LHCN-M2 (cell line): ENCODE measurements around the gene INPP4B. TPM values are rescaled to one million over a fixed set of nuclear protein-coding genes. Genes with fewer than 3 reads are reported as not detected.
A peak's percentile ranks its signal among the peaks of the same experiment; 100 is the strongest.
"Not testable (repeated sequence)": the region's sequence is repeated elsewhere in the genome, so short reads cannot be mapped to it uniquely, and the experiment has no call there.

Source experiments
- DNase-seq: peaks from one replicate; pipeline ENCODE4 v3.0.0-alpha.2; 2012; ENCODE audit warnings: low read depth
- total RNA-seq: library from RNA; depleted of rRNA; stranded (reverse); fragments of >200 nt; gene quantifications from 2 replicates; pipeline ENCODE4 v1.2.3, GENCODE V29; 2014

INPP4B gene
- total RNA-seq, 1 experiment from 2014 or later: 23.0 TPM

DNA sequence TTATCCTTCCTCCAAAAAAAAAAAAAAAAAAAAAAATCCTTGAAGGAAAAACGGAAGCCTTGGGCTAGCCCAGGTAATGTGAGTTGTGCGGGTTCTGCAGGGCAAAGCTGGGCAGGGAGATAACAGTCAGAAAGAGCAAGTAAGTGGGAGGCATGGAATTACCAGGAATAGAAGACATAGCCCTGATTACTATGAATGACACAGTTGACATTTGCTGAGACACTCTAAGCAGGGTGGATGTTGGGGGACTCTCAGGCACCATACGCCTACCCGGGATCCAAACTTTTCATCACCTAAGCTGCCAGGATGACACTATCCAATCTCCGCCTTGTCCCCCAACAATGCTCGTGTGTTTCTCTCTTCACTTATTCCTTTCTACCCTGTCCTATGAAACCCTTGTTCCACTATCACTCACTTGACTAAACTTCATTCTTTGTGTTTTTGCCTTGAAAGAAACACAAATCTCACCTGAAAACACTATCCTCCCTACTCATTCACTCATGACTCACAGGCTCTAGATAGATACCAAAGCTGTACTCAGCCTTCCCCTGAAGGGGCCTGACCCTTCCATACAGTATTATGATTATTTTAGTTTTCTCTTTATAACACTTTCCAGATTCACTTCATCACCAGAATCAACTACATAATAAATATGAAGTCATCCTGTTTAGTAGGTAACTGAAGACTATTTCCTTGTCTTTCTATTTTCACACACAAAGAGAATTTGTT lies 158.4 kb downstream of the INPP4B start:
- DNase-seq: no peak

GRCh38 chr4:142686081-142686480 lies 160.0 kb downstream of the INPP4B start:
- peak; percentile 18 for DNase-seq

DNA sequence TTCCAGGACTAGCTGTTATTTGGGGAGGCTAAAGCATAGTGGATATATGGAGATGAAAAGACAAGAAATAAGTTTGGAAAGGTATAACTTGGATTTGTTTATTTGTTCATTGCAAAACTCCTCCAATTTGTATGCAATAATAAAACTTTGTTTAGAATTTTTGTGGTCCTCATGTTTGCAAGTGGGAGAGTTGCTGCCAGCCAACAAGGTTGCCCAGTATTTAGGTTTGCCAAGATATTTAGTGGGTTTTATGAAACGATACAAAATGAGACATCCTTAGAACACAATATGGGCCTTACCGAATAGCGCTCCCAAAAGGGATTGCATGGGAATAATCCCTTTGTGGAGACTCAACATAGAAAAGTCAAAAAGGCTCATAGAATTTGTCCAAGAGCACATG lies 162.1 kb downstream of the INPP4B start:
- peak; percentile 42 for DNase-seq

- no peak for DNase-seq
Observed at GRCh38 chr4:142683503-142683902, 162.6 kb downstream of the INPP4B start.

DNA sequence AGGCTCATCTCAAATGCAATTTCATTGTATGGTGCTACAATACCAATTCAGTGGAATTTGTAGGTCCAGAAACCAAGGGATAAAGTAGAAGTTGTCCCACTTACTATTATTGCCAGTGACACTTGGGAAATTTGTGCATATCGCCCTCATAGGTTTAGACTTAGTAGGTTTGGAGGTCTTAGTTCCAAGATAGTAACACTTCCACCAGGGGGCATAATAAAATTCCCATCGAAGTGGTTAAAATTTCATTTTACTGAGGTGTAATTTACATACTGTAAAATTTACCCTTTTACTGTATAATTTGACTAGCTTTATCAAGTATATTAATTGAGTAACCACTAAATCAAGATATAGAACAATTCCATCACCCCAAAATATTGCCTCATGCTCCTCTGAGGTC lies 174.6 kb downstream of the INPP4B start:
- no peak for DNase-seq

DNA sequence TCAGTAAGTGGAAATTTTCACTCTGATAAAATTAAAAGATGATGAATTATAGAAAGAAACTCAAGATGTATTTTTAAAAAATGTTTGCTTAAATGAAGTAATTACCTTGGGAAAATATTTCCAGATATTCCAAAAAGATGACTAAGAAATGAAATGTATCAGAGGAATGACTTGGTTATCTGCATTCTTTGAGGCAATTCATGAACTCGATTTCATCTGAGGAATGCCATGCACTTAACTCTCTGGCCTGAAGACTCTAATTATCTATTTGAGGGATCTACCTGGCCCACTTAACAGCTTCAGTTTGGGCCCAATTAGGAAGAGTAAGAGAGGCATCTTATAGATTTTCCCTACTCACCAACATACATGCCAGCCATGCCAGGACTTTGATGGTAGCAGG lies 182.3 kb downstream of the INPP4B start:
- no peak for DNase-seq

- no peak for DNase-seq
Observed at GRCh38 chr4:142660728-142661127, 185.4 kb downstream of the INPP4B start.

- peak; percentile 49 for DNase-seq
Observed at GRCh38 chr4:142656178-142656577, 189.9 kb downstream of the INPP4B start.

GRCh38 chr4:142648378-142648777 lies 197.7 kb downstream of the INPP4B start:
- DNase-seq: no peak

- peak; percentile 40 for DNase-seq
Observed at GRCh38 chr4:142645475-142646108, 200.5 kb downstream of the INPP4B start.

GRCh38 chr4:142644628-142645027 lies 201.5 kb downstream of the INPP4B start:
- not testable (repeated sequence) for DNase-seq

- no peak for DNase-seq
Observed at GRCh38 chr4:142637614-142638013, 208.5 kb downstream of the INPP4B start.

DNA sequence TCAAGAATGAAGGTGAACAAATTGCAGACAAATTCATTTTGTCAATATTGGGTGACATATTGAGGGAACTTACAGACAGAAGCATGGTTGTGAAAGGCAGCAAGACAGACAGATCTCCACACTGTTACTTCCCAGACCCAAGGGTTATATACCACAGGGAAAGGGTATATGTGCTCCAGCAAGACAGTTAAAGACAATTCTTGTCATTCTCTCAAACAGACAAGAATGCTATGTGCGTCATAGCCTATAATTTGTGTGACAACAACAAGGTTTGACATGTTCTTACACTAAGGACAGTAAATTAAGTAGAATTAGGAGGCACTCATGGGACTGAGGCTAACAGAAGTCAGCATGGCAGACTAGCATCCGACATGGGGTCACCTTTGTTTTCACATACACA lies 214.3 kb downstream of the INPP4B start:
- no peak for DNase-seq

GRCh38 chr4:142615324-142615665 lies 230.8 kb downstream of the INPP4B start:
- DNase-seq: peak; percentile 19

DNA sequence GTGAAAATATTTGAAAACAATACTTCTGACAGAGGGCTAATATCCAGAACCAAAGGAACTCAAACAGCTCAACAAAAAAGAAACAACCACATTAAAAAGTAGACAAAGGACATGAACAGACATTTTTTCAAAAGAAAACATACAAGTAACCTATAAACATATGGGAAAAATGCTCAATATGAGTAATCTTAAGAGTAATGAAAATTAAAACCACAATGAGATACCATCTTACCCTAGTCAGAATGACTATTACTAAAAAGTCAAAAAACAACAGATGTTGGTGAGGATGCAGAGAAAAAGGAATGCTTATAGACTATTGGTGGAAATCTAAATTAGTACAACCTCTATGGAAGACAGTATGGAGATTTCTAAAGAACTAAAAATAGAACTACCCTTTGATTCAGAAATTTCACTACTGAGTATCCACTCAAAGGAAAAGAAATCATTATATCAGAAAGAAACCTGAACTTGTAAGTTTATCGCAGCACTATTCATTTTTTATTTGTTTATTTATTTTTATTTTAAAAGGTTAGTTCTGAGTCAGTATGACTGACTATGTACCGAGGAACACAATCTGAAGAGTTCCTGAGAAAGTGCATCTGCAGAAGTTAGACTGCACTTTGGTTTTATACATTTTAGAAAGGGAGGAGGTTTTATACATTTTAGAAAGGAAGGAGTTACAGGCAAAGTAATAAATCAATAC lies 231.3 kb downstream of the INPP4B start:
- peak; percentile 72 for DNase-seq

DNA sequence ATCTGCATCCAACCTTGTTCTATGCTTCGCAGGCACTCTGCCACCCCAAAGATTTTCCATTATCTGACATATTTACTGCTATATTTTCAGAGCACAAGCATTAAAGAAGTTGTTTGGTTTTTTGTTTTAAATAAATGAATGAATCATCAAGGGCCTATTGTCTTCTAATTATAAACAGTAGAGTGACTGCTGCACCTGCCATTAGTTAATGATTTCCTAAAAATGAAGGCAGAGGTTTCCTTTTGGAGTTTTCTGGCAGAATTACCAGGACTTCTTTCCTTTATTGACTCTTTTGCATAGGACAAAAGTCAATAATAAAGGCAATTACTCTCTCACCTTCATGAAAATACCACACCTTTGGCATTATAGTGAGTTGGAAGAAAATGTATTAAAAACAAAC lies 238.1 kb downstream of the INPP4B start:
- no peak for DNase-seq

GRCh38 chr4:142600952-142601351 lies 245.1 kb downstream of the INPP4B start:
- DNase-seq: no peak

- peak; percentile 56 for DNase-seq
Observed at GRCh38 chr4:142598132-142598531, 248.0 kb downstream of the INPP4B start.

- no peak for DNase-seq
Observed at GRCh38 chr4:142596595-142596994, 249.5 kb downstream of the INPP4B start.

DNA sequence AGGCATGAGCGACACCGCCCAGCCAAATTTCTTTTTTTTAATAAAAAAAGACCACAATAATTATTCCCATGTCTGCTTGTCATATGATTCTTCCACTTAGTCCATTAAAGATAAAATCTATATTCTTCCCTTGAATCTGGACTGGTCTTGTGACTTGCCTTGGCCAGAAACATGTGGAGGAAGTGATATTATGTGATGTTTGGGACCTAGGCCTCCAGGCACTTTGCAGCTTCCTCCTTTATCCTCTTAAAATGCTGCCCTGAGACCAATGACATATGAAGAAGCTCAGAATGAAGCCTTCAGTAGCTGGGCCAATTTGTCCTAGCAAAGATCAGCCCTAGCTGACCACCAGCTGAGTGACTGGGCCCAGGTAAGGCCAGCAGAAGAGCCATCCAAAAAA lies 250.0 kb downstream of the INPP4B start:
- no peak for DNase-seq

DNA sequence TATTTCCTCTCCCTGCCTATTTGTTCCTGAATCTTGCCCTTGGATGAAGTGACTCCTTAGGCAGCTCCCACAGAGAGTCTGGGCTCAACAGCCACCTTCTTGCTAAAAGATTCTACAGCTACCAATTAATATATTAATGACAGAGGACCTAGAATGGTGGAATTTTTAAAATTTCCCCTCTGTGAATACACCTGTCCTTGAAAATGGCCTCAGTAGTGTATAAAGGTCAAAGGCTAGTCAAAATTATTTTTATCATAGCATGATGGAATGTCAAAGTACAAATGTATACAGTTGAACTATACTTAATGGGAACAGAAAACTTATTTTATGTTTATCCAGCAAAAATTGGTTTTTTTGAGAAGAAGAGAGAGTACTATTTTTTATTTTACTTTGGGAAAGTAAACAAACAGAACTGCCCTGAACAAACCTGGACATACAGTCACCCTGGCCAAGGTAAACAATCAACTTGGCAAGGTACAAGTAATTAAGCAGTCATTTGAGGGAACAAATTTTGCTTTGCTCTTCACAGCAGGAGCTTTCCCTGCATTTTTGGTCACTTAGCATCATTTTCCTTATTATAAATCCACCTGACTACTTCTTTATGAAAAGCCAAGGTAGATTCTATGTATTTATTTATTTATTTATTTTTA lies 250.8 kb downstream of the INPP4B start:
- DNase-seq: no peak

DNA sequence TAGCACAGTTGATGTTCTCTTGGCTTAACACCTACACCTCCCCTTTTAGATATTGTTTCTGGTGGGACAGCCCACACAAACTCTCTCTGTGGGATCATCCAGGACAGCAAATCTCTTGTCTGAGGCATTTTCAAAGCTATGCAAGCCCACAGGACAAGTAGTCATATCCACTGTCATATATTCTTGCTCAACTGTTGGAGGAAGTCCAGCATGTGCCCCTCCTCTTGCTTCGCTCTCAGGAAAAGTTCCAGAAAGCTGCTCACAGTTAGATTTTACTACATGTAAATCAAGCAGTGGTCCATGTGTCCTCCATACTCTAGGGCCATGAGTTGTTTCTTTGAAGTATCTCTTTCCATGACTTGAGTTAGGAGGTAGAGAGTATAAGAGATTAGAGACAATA lies 260.7 kb downstream of the INPP4B start:
- peak; percentile 22 for DNase-seq
